Lower lobe of right lung (tissue), 2 donors: ENCODE results near the gene UNK. TPM values are rescaled to one million over a fixed set of nuclear protein-coding genes. Genes with fewer than 3 reads are reported as not detected.

ENCODE experiments used
- ATAC-seq, 2 donors: fragments of 200-7000 bp; cut with Tn5 transposase; one replicate each; pipeline ENCODE4 v1.9.1; 2020 to 2022; ENCODE audit warnings: mild to moderate bottlenecking in 2 of 2, moderate library complexity in 2 of 2
- DNase-seq: peaks from one replicate; pipeline ENCODE4 v3.0.0-alpha.2; 2020
- H3K27ac ChIP-seq: fragments of 200-600 bp; one replicate; pipeline ENCODE4 v1.8.0; 2022
- H3K27me3 ChIP-seq: fragments of 200-600 bp; one replicate; pipeline ENCODE4 v1.8.0; 2022; ENCODE audit warnings: low read depth
- H3K36me3 ChIP-seq: fragments of 200-600 bp; one replicate; pipeline ENCODE4 v1.8.0; 2022; ENCODE audit warnings: mild to moderate bottlenecking
- H3K4me1 ChIP-seq: fragments of 200-600 bp; one replicate; pipeline ENCODE4 v1.8.0; 2022
- H3K4me3 ChIP-seq: fragments of 200-600 bp; one replicate; pipeline ENCODE4 v1.8.0; 2022; ENCODE audit warnings: mild to moderate bottlenecking
- H3K9me3 ChIP-seq: fragments of 200-600 bp; one replicate; pipeline ENCODE4 v1.8.0; 2022
- intact Hi-C: fragments of 100-400 bp; cut with DNase I; formaldehyde crosslinking; loops from one replicate; pipeline ENCODE4 v1.11.0; 2022
- total RNA-seq: library from RNA; stranded (reverse); fragmentation: NEBNext Ultra II Directional; extraction: Animal tissue kit (Norgen Biotek cat#: 25700); gene quantifications from one replicate; pipeline ENCODE4 v1.2.1, GENCODE V29; 2021
- TF ChIP-seq, protein P1 (sequence below): fragments of 200-600 bp; IDR thresholded peaks from one replicate; pipeline ENCODE4 v1.8.0; 2022; ENCODE audit warnings: antibody characterized with exemption, mild to moderate bottlenecking
- donor health status: DM: no; HTN: yes; CAD: no; lungs with severe emphysema.

UNK gene
- total RNA-seq, 1 donor from 2014 or later = 31.1 TPM

DNA sequence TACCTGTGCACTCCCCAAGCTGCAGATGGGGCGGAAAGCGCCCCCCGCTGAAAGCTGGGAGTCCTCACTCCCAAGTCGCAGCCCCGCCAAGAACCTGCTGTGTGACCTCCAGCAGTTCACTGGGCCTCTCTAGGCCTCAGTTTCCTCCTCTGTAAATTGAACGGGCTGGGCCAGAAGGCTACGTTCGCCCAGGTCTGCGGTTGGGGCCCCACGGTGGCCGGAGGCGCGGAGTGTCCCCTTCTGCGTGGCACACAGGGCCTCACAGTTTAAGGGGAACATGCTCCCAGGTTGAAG is 20.2 kb upstream of the UNK start:
- H3K4me3 ChIP-seq = peak overlapping the region; percentile 89
- DNase-seq = no peak
- no peaks in the 10 kb centered on the region for H3K27me3 ChIP-seq
- intact Hi-C loops = no loop called here
- no peaks in the 10 kb centered on the region for H3K9me3 ChIP-seq
- ATAC-seq = no peak
- H3K36me3 ChIP-seq = peaks cover 7% of the 10 kb centered on the region
- TF ChIP-seq, protein P1, sequence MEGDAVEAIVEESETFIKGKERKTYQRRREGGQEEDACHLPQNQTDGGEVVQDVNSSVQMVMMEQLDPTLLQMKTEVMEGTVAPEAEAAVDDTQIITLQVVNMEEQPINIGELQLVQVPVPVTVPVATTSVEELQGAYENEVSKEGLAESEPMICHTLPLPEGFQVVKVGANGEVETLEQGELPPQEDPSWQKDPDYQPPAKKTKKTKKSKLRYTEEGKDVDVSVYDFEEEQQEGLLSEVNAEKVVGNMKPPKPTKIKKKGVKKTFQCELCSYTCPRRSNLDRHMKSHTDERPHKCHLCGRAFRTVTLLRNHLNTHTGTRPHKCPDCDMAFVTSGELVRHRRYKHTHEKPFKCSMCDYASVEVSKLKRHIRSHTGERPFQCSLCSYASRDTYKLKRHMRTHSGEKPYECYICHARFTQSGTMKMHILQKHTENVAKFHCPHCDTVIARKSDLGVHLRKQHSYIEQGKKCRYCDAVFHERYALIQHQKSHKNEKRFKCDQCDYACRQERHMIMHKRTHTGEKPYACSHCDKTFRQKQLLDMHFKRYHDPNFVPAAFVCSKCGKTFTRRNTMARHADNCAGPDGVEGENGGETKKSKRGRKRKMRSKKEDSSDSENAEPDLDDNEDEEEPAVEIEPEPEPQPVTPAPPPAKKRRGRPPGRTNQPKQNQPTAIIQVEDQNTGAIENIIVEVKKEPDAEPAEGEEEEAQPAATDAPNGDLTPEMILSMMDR = no peak
- peak overlapping the region; percentile 93 for H3K27ac ChIP-seq
- H3K4me1 ChIP-seq = peaks cover 21% of the 10 kb centered on the region

DNA sequence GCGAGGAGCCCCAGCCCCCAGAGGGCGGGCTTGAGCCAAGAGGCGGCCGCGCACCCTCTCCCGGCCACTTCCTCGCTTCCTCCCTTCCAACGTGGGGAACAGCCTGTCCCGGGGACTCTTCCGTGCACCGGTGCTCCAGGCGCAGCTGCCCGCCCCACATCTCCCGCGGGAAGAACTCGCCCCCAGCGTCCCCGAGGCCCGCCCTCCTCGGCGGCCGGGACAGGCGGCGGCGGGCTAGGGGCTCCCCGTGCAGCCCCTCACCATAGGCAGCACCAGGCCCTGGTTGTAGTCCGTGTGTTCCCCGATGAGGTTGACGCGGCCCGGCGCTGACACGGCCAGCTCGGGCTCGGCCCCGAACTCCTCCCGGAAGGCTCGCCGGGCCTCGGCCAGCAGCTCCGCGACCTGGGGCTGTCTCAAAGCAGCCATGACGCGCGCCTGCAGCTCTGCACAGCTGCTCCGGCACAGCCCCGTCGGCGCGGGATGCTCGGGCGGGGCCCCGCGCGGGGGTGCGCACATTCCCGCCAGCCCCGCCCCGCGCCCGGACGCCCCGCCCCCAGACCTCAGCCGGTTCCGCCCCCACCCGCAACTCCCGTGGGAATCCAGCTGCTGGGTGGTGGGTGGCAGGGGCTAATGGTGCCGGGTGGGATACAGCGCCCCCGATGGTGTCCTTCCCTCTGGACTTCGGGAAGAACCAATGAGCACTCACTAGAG is 19.7 kb upstream of the UNK start, which contains the start of gene GALK1:
Gene GALK1, minus strand, starts transcription at position 482 of the 711 bp plus-strand sequence. Its CDS starts 56 bp downstream, at position 426.
- no peaks in the 10 kb centered on the region for H3K9me3 ChIP-seq
- DNase-seq = peak; percentile 88
- peaks cover 21% of the 10 kb centered on the region for H3K4me1 ChIP-seq
- H3K27me3 ChIP-seq = no peaks in the 10 kb centered on the region
- H3K27ac ChIP-seq = peak within 1 kb of the TSS; percentile 93
- ATAC-seq = peak; percentile 92 to 93
- intact Hi-C loops = no loop called here
- peak within 1 kb of the TSS; percentile 89 for H3K4me3 ChIP-seq
- TF ChIP-seq, protein P1 = peak; percentile 64
- peaks cover 7% of the 10 kb centered on the region for H3K36me3 ChIP-seq

DNA sequence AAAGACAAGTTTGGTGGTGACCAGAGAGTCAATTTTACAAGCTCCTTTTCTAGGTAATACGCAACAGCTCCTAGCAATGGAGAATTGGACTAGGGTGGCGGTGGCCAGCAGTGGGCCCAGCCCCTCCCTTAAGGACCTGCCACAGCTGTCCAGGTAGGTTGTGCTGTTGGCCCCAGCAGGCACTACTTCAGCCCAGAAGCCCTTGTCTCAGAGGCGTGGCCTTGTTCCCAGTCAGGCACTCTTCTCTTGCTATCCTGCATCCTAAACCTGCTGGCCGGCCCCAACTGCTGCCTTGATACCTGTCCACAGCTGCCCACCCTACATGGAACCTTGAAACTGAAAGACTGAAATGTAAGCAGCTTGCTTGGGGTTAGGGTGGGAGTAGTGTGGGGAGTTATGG is 18.6 kb upstream of the UNK start:
- intact Hi-C loops = no loop called here
- peak; percentile 65 for DNase-seq
- Histone ChIP-seq H3K4me1 (peaks cover 21% of the 10 kb centered on the region), H3K9me3 (no peaks in the 10 kb centered on the region), H3K27ac (peak overlapping the region; percentile 93), H3K4me3 (no peak overlapping the region), H3K27me3 (no peaks in the 10 kb centered on the region), H3K36me3 (peaks cover 7% of the 10 kb centered on the region)
- peak; percentile 46 to 48 for ATAC-seq
- TF ChIP-seq, protein P1 = no peak

DNA sequence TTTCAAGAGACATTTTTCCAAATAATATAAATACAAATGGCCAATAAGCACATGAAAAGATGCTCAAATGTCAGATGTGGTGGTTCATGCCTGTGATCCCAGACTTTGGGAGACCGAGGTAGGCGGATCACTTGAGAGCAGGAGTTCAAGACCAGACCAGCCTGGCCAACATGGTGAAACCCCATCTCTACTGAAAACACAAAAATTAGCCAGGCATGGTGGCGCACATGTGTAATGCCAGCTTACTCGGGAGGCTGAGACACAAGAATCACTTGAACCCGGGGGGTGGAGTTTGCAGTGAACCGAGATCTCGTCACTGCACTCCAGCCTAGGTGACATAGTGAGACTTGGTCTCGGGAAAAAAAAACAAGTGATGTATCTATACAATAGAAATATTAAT is 16.7 kb upstream of the UNK start:
- DNase-seq (no peak), ATAC-seq (no peak)
- H3K27me3 ChIP-seq = no peaks in the 10 kb centered on the region
- TF ChIP-seq, protein P1 = no peak
- intact Hi-C loops = no loop called here
- H3K4me1 ChIP-seq = peaks cover 21% of the 10 kb centered on the region
- H3K36me3 ChIP-seq = peaks cover 2% of the 10 kb centered on the region
- H3K9me3 ChIP-seq = no peaks in the 10 kb centered on the region
- no peak overlapping the region for H3K4me3 ChIP-seq
- H3K27ac ChIP-seq = no peak overlapping the region

DNA sequence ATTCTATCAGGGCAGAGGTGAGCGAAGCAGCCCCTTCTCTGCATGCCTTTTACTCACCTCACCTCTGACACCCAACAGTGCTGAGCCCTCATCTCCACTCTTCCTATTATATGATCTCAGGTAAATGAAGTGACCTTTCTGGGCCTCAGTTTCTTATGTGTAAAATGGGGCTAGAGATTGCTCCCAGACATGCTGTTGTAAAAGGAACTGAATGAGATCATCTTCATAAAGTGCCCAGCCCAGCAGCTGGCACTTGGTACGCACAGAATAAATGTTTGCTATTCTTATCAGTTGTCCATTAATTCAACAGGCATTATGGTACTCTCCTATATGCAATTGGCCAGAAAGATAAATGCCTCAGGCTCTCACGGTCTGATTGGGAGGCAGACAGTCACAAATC is 15.1 kb upstream of the UNK start:
- H3K36me3 ChIP-seq = peaks cover 8% of the 10 kb centered on the region
- H3K4me1 ChIP-seq = peaks cover 7% of the 10 kb centered on the region
- ATAC-seq (peak in 1 of 2 donors; percentile 20), DNase-seq (peak; percentile 24)
- TF ChIP-seq, protein P1 = no peak
- intact Hi-C loops = no loop called here
- no peaks in the 10 kb centered on the region for H3K9me3 ChIP-seq
- no peak overlapping the region for H3K27ac ChIP-seq
- H3K27me3 ChIP-seq = no peaks in the 10 kb centered on the region
- no peak overlapping the region for H3K4me3 ChIP-seq
